Karpas-422 (cell line): ENCODE measurements around the gene GTF2F2. TPM values are rescaled to one million over a fixed set of nuclear protein-coding genes. Genes with fewer than 3 reads are reported as not detected.

Experiments used
- DNase-seq: peaks from one replicate; pipeline ENCODE4 v3.0.0-alpha.2; 2015
- H2AFZ ChIP-seq: fragments of 200-600 bp; sonication (generic); 2 replicates; pipeline ENCODE4 v1.6.1; 2014; ENCODE audit warnings: antibody characterized with exemption, low read length, mixed read lengths
- H3K27ac ChIP-seq: fragments of 200-600 bp; sonication (generic); 2 replicates; pipeline ENCODE4 v1.5.1; 2014; ENCODE audit warnings: mild to moderate bottlenecking, low read length, moderate library complexity
- H3K27me3 ChIP-seq: fragments of 200-600 bp; sonication (generic); 2 replicates; pipeline ENCODE4 v1.6.1; 2014; ENCODE audit warnings: low read length, mixed read lengths
- H3K36me3 ChIP-seq: fragments of 200-600 bp; sonication (generic); 2 replicates; pipeline ENCODE4 v1.6.1; 2014; ENCODE audit warnings: low read length, mixed read lengths; ENCODE audit not compliant: insufficient read depth
- H3K4me1 ChIP-seq: fragments of 200-600 bp; sonication (generic); 2 replicates; pipeline ENCODE4 v1.6.1; 2014; ENCODE audit warnings: mild to moderate bottlenecking, low read length, mixed read lengths
- H3K4me2 ChIP-seq: fragments of 200-600 bp; sonication (generic); 2 replicates; pipeline ENCODE4 v1.6.1; 2014; ENCODE audit warnings: low read length, low read depth, mild to moderate bottlenecking; ENCODE audit not compliant: poor library complexity, severe bottlenecking
- H3K4me3 ChIP-seq: fragments of 200-600 bp; sonication (generic); 2 replicates; pipeline ENCODE4 v1.5.1; 2014; ENCODE audit warnings: mild to moderate bottlenecking, antibody characterized with exemption, low read length, mixed read lengths
- H3K79me2 ChIP-seq: fragments of 200-600 bp; sonication (generic); 2 replicates; pipeline ENCODE4 v1.6.1; 2014; ENCODE audit warnings: mild to moderate bottlenecking, low read length, mixed read lengths
- H3K9ac ChIP-seq: fragments of 200-600 bp; sonication (generic); 2 replicates; pipeline ENCODE4 v1.6.0; 2014; ENCODE audit warnings: low read length
- H3K9me2 ChIP-seq: fragments of 200-600 bp; sonication (generic), shearing (Covaris generic); replicated peaks from 2 replicates; pipeline ENCODE4 v1.6.0; 2014; ENCODE audit warnings: mild to moderate bottlenecking, low read length, moderate library complexity; ENCODE audit not compliant: insufficient read depth
- H3K9me3 ChIP-seq: fragments of 300-700, 200-600 bp; sonication (generic); 2 replicates; pipeline ENCODE4 v1.6.1; 2014; ENCODE audit warnings: low read length, mixed read lengths
- H4K20me1 ChIP-seq: fragments of 200-600 bp; sonication (generic); 2 replicates; pipeline ENCODE4 v1.6.1; 2014; ENCODE audit warnings: mild to moderate bottlenecking, antibody characterized with exemption, low read length, low read depth; ENCODE audit not compliant: insufficient read depth
- total RNA-seq: library from RNA; depleted of rRNA; stranded (reverse); fragments of >200 nt; shearing (Covaris generic); gene quantifications from 2 replicates; pipeline ENCODE4 v1.2.3, GENCODE V29; 2014; ENCODE audit warnings: low replicate concordance

GTF2F2 gene
- total RNA-seq, 1 experiment from 2014 or later, result 31.7 TPM

DNA sequence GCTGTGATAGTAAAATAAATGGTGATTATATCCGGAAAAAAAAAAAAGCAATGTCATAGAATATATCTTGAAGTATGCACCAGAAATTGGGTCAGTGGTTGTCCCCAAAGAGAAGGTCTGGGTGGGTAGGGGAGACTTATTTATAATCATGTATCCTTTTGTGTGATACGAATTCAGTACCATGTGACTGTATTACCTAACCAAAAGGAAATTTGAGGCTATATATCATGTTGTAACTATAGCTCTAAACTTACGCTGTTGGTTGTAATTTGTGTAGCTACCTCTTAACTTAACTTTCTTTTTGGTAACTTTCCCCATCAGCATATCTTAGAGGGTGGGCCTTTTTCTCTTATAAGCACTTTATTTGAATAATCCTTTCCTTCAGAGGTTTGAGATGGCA, 105.7 kb downstream of the GTF2F2 start:
- no peak for DNase-seq
- H4K20me1 ChIP-seq, result no peaks in the 10 kb centered on the region
- no peak overlapping the region for H2AFZ ChIP-seq
- no peaks in the 10 kb centered on the region for H3K36me3 ChIP-seq
- no peak overlapping the region for H3K27ac ChIP-seq
- H3K27me3 ChIP-seq, result no peaks in the 10 kb centered on the region
- no peak overlapping the region for H3K9ac ChIP-seq
- H3K4me3 ChIP-seq, result no peak overlapping the region
- H3K9me3 ChIP-seq, result no peaks in the 10 kb centered on the region
- H3K79me2 ChIP-seq, result peaks cover 74% of the 10 kb centered on the region
- H3K4me1 ChIP-seq, result no peaks in the 10 kb centered on the region
- H3K4me2 ChIP-seq, result no peak overlapping the region
- no peaks in the 10 kb centered on the region for H3K9me2 ChIP-seq

GRCh38 chr13:45228002-45228401, 107.7 kb downstream of the GTF2F2 start:
- H3K9ac ChIP-seq, result no peak overlapping the region
- H2AFZ ChIP-seq, result no peak overlapping the region
- H3K27me3 ChIP-seq, result no peaks in the 10 kb centered on the region
- H3K9me3 ChIP-seq, result no peaks in the 10 kb centered on the region
- no peak overlapping the region for H3K27ac ChIP-seq
- DNase-seq, result no peak
- no peaks in the 10 kb centered on the region for H3K9me2 ChIP-seq
- no peak overlapping the region for H3K4me3 ChIP-seq
- no peak overlapping the region for H3K4me2 ChIP-seq
- no peaks in the 10 kb centered on the region for H4K20me1 ChIP-seq
- no peaks in the 10 kb centered on the region for H3K36me3 ChIP-seq
- H3K79me2 ChIP-seq, result peaks cover 72% of the 10 kb centered on the region
- no peaks in the 10 kb centered on the region for H3K4me1 ChIP-seq

DNA sequence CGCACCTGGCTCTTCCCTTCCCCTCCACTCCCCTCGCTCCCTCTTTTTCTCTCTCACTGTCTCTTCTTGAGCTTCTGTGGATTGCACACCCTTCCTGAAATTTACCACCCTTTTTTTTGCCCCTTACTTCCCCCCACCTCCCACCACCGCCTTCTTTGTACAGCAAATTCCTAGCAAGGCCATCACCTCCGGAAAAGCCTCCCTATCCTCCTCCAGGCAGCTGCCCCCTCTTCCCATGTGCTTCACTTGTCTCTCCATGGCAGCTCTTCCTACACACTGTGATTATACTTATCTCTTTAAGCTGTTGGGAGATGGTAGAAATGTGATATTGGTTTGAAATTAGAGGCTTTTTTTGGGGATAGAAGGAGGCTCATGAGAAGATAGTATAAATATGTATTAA, 108.9 kb downstream of the GTF2F2 start:
- no peaks in the 10 kb centered on the region for H3K9me3 ChIP-seq
- no peak for DNase-seq
- H3K9me2 ChIP-seq, result no peaks in the 10 kb centered on the region
- H3K79me2 ChIP-seq, result peaks cover 73% of the 10 kb centered on the region
- no peaks in the 10 kb centered on the region for H3K36me3 ChIP-seq
- no peaks in the 10 kb centered on the region for H3K4me1 ChIP-seq
- no peak overlapping the region for H3K27ac ChIP-seq
- no peak overlapping the region for H2AFZ ChIP-seq
- no peak overlapping the region for H3K9ac ChIP-seq
- H3K27me3 ChIP-seq, result no peaks in the 10 kb centered on the region
- H3K4me3 ChIP-seq, result no peak overlapping the region
- no peak overlapping the region for H3K4me2 ChIP-seq
- H4K20me1 ChIP-seq, result no peaks in the 10 kb centered on the region

- H3K9me2 ChIP-seq, result no peaks in the 10 kb centered on the region
- H3K4me3 ChIP-seq, result no peak overlapping the region
- H3K9ac ChIP-seq, result no peak overlapping the region
- no peaks in the 10 kb centered on the region for H3K9me3 ChIP-seq
- H4K20me1 ChIP-seq, result no peaks in the 10 kb centered on the region
- no peaks in the 10 kb centered on the region for H3K36me3 ChIP-seq
- no peaks in the 10 kb centered on the region for H3K27me3 ChIP-seq
- DNase-seq, result no peak
- H3K4me2 ChIP-seq, result no peak overlapping the region
- no peak overlapping the region for H2AFZ ChIP-seq
- H3K79me2 ChIP-seq, result peaks cover 57% of the 10 kb centered on the region
- H3K27ac ChIP-seq, result no peak overlapping the region
- no peaks in the 10 kb centered on the region for H3K4me1 ChIP-seq
These were observed 111.0 kb downstream of the GTF2F2 start for GRCh38 chr13:45231305-45231704.

- no peaks in the 10 kb centered on the region for H3K9me3 ChIP-seq
- H3K36me3 ChIP-seq, result no peaks in the 10 kb centered on the region
- no peaks in the 10 kb centered on the region for H4K20me1 ChIP-seq
- H3K4me2 ChIP-seq, result no peak overlapping the region
- H3K27ac ChIP-seq, result no peak overlapping the region
- DNase-seq, result no peak
- H3K79me2 ChIP-seq, result peaks cover 57% of the 10 kb centered on the region
- no peak overlapping the region for H3K9ac ChIP-seq
- H3K27me3 ChIP-seq, result no peaks in the 10 kb centered on the region
- no peaks in the 10 kb centered on the region for H3K9me2 ChIP-seq
- no peak overlapping the region for H2AFZ ChIP-seq
- H3K4me1 ChIP-seq, result no peaks in the 10 kb centered on the region
- H3K4me3 ChIP-seq, result no peak overlapping the region
These were observed 111.4 kb downstream of the GTF2F2 start for GRCh38 chr13:45231722-45232121.

DNA sequence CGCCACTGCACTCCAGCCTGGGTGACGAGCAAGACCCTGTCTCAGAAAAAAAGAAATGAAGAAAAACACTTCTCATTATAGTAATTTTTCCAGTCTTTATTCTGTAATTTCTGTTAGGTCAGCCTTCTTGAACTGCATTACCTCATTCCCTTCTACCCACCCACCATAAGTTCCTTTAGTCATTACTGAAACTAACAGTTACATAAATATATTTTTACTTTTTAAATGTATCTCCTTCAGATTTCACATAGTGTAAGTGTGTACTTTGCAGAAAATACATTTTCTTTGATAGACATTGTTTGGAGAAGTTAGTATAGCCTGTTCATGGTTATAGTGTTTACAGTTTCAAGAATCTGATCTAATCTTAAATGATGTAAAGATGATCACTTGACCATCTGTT, 112.3 kb downstream of the GTF2F2 start:
- H3K4me1 ChIP-seq, result no peaks in the 10 kb centered on the region
- no peak overlapping the region for H3K27ac ChIP-seq
- no peaks in the 10 kb centered on the region for H3K9me3 ChIP-seq
- no peaks in the 10 kb centered on the region for H4K20me1 ChIP-seq
- H3K9ac ChIP-seq, result no peak overlapping the region
- H3K4me2 ChIP-seq, result no peak overlapping the region
- DNase-seq, result no peak
- H2AFZ ChIP-seq, result no peak overlapping the region
- H3K79me2 ChIP-seq, result peaks cover 61% of the 10 kb centered on the region
- no peak overlapping the region for H3K4me3 ChIP-seq
- no peaks in the 10 kb centered on the region for H3K36me3 ChIP-seq
- no peaks in the 10 kb centered on the region for H3K9me2 ChIP-seq
- no peaks in the 10 kb centered on the region for H3K27me3 ChIP-seq

GRCh38 chr13:45238945-45239795, 118.9 kb downstream of the GTF2F2 start:
- Histone ChIP-seq H2AFZ (no peak overlapping the region), H3K27ac (no peak overlapping the region), H3K4me3 (no peak overlapping the region), H3K4me1 (no peaks in the 10 kb centered on the region; the same call in 1 of the 2 replicates), H3K79me2 (peaks cover 67% of the 10 kb centered on the region), H3K27me3 (no peaks in the 10 kb centered on the region), H3K9ac (no peak overlapping the region), H4K20me1 (no peaks in the 10 kb centered on the region), H3K4me2 (no peak overlapping the region), H3K9me3 (no peaks in the 10 kb centered on the region), H3K9me2 (no peaks in the 10 kb centered on the region), H3K36me3 (no peaks in the 10 kb centered on the region)
- DNase-seq, result no peak

GRCh38 chr13:45240143-45240542, 119.8 kb downstream of the GTF2F2 start:
- no peak for DNase-seq
- H3K4me2 ChIP-seq, result no peak overlapping the region

More at GRCh38 chr13:45240143-45240542, 119.8 kb downstream of the GTF2F2 start:
- Histone ChIP-seq H4K20me1 (no peaks in the 10 kb centered on the region), H3K4me1 (no peaks in the 10 kb centered on the region; the same call in 1 of the 2 replicates), H3K9ac (no peak overlapping the region), H3K9me2 (no peaks in the 10 kb centered on the region), H3K79me2 (peaks cover 77% of the 10 kb centered on the region), H3K4me3 (no peak overlapping the region), H3K36me3 (no peaks in the 10 kb centered on the region), H2AFZ (no peak overlapping the region), H3K27me3 (no peaks in the 10 kb centered on the region), H3K9me3 (no peaks in the 10 kb centered on the region), H3K27ac (no peak overlapping the region)
